Measurements from ENCODE around the gene PTPRM. TPM values are rescaled to one million over a fixed set of nuclear protein-coding genes. Genes with fewer than 3 reads are reported as not detected.

The PTPRM gene
- total RNA-seq, 1 experiment from 2014 or later = 1.6 TPM

DNA sequence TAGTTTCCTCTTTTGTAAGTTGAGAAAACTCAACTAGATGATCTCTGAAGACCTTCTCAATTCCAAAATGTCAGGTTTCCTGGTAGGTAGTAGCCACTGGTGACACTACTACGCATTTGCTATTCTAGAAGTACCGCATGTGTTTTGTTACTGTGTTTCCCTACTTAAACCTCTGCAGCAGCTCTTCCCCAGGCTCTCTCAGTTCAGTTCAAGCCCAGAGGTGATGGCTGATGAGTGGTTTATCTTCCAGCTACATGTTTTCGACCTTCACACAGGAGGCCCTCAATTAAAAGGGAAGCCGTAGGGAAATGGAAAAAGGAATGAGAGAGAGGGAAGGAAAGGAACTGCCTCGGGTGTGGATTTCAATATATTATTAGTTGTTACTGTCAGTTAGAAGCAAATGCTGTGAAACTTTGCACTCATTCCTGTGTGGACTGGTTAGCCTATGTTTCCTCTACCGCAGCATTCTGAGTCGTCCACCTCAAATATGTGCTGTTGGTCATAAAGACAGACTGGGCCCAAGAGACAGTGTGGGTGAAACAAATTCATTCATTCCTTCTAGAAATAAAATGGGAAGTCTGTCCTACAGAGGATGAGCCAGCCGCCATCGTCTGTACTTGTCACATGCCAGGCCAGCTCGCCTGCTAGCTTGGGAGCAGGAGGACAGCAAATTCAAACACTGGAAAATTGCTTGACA, 586.9 kb downstream of the PTPRM start:
- Histone ChIP-seq H3K36me3 (ENCODE audit: control insufficient read depth, insufficient read depth, low read length) (no peaks in the 10 kb centered on the region), H3K27me3 (ENCODE audit: control insufficient read depth, insufficient read depth, low read length) (no peaks in the 10 kb centered on the region), H3K4me1 (ENCODE audit: control insufficient read depth, insufficient read depth, low read length) (no peaks in the 10 kb centered on the region), H3K27ac (ENCODE audit: low read length) (no peak overlapping the region), H3K9me3 (ENCODE audit: control insufficient read depth, insufficient read depth, low read depth, low read length) (no peaks in the 10 kb centered on the region), H3K4me3 (ENCODE audit: low read depth in 2 of 2, low read length in 2 of 2) (no peak overlapping the region)
- DNase-seq (ENCODE audit: low read depth, low spot score) = no peak
- ChIA-PET CTCF (no interaction called here), POLR2A (no interaction called here)
- in situ Hi-C loops (cut with HindIII; ENCODE audit: low pct_unique_long_range_greater_than_20kb, low sequenced_read_pairs) (no loop called here), intact Hi-C loops (cut with micrococcal nuclease; ENCODE audit: unreplicated experiment) (no loop called here)
- no TSS peak for BruUV-seq (replicated peaks)
- TF ChIP-seq, protein P1, sequence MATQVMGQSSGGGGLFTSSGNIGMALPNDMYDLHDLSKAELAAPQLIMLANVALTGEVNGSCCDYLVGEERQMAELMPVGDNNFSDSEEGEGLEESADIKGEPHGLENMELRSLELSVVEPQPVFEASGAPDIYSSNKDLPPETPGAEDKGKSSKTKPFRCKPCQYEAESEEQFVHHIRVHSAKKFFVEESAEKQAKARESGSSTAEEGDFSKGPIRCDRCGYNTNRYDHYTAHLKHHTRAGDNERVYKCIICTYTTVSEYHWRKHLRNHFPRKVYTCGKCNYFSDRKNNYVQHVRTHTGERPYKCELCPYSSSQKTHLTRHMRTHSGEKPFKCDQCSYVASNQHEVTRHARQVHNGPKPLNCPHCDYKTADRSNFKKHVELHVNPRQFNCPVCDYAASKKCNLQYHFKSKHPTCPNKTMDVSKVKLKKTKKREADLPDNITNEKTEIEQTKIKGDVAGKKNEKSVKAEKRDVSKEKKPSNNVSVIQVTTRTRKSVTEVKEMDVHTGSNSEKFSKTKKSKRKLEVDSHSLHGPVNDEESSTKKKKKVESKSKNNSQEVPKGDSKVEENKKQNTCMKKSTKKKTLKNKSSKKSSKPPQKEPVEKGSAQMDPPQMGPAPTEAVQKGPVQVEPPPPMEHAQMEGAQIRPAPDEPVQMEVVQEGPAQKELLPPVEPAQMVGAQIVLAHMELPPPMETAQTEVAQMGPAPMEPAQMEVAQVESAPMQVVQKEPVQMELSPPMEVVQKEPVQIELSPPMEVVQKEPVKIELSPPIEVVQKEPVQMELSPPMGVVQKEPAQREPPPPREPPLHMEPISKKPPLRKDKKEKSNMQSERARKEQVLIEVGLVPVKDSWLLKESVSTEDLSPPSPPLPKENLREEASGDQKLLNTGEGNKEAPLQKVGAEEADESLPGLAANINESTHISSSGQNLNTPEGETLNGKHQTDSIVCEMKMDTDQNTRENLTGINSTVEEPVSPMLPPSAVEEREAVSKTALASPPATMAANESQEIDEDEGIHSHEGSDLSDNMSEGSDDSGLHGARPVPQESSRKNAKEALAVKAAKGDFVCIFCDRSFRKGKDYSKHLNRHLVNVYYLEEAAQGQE (IDR thresholded peaks at IDR 0.05; ENCODE audit: insufficient read depth in 1 of 2, low read depth in 2 of 2, low read length in 1 of 2) = no peak
- TF ChIP-seq, protein P2, sequence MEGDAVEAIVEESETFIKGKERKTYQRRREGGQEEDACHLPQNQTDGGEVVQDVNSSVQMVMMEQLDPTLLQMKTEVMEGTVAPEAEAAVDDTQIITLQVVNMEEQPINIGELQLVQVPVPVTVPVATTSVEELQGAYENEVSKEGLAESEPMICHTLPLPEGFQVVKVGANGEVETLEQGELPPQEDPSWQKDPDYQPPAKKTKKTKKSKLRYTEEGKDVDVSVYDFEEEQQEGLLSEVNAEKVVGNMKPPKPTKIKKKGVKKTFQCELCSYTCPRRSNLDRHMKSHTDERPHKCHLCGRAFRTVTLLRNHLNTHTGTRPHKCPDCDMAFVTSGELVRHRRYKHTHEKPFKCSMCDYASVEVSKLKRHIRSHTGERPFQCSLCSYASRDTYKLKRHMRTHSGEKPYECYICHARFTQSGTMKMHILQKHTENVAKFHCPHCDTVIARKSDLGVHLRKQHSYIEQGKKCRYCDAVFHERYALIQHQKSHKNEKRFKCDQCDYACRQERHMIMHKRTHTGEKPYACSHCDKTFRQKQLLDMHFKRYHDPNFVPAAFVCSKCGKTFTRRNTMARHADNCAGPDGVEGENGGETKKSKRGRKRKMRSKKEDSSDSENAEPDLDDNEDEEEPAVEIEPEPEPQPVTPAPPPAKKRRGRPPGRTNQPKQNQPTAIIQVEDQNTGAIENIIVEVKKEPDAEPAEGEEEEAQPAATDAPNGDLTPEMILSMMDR (IDR thresholded peaks at IDR 0.05) = no peak
- TF ChIP-seq SIN3A (IDR thresholded peaks at IDR 0.05; ENCODE audit: borderline replicate concordance, insufficient read depth, low read depth, low read length) (no peak), POLR2AphosphoS5 (IDR thresholded peaks at IDR 0.05; ENCODE audit: low read depth, low read length) (no peak)
- no peak for ATAC-seq

GRCh38 chr18:8162802-8163201, 595.7 kb downstream of the PTPRM start:
- no peak for ATAC-seq
- Histone ChIP-seq H3K9me3 (ENCODE audit: control insufficient read depth, insufficient read depth, low read depth, low read length) (no peaks in the 10 kb centered on the region), H3K4me3 (ENCODE audit: low read depth in 2 of 2, low read length in 2 of 2) (no peak overlapping the region), H3K27me3 (ENCODE audit: control insufficient read depth, insufficient read depth, low read length) (no peaks in the 10 kb centered on the region), H3K27ac (ENCODE audit: low read length) (no peak overlapping the region), H3K4me1 (ENCODE audit: control insufficient read depth, insufficient read depth, low read length) (no peaks in the 10 kb centered on the region), H3K36me3 (ENCODE audit: control insufficient read depth, insufficient read depth, low read length) (no peaks in the 10 kb centered on the region)
- intact Hi-C loops (cut with micrococcal nuclease; ENCODE audit: unreplicated experiment) (no loop called here), in situ Hi-C loops (cut with HindIII; ENCODE audit: low pct_unique_long_range_greater_than_20kb, low sequenced_read_pairs) (no loop called here)
- ChIA-PET CTCF (no interaction called here), POLR2A (interaction anchor here (0.7 kb wide), 1 partner anchor 199 kb away, joined by 3 read pairs; no protein-coding TSS in a partner anchor)
- no TSS peak for BruUV-seq (replicated peaks)
- DNase-seq (ENCODE audit: low read depth, low spot score) = no peak
- TF ChIP-seq TCF7L2 (IDR thresholded peaks at IDR 0.05; ENCODE audit: low read depth, low read length) (no peak), POLR2AphosphoS5 (IDR thresholded peaks at IDR 0.05; ENCODE audit: low read depth, low read length) (no peak)
- TF ChIP-seq, protein P2 (IDR thresholded peaks at IDR 0.05) = no peak
- TF ChIP-seq, protein P1 (IDR thresholded peaks at IDR 0.05; ENCODE audit: insufficient read depth in 1 of 2, low read depth in 2 of 2, low read length in 1 of 2) = no peak

All from Panc1 (cell line).